GM23338 (cell line): ENCODE data around the gene UGDH.
"Not testable (repeated sequence)": the region's sequence is repeated elsewhere in the genome, so short reads cannot be mapped to it uniquely, and the experiment has no call there.

Experiments
- CREB1 ChIP-seq: fragments of 250-450 bp; sonication (Bioruptor Pico); IDR thresholded peaks from 2 replicates; pipeline ENCODE4 v1.5.0; 2020; ENCODE audit warnings: low read depth, mild to moderate bottlenecking, moderate library complexity
- EZH2 ChIP-seq: fragments of 200-600 bp; sonication (generic); IDR thresholded peaks from one replicate; pipeline ENCODE4 v1.8.0; 2017; ENCODE audit warnings: antibody characterized with exemption, mild to moderate bottlenecking, low read depth; ENCODE audit not compliant: unreplicated experiment
- EZH2phosphoT487 ChIP-seq: fragments of 200-600 bp; sonication (generic); IDR thresholded peaks from one replicate; pipeline ENCODE4 v1.8.1; 2018; ENCODE audit warnings: antibody characterized with exemption; ENCODE audit not compliant: unreplicated experiment
- JUNB ChIP-seq: IDR thresholded peaks from one replicate; pipeline ENCODE4 v1.6.1; 2016; ENCODE audit warnings: antibody characterized with exemption; ENCODE audit not compliant: unreplicated experiment
- POLR2AphosphoS5 ChIP-seq: IDR thresholded peaks from 2 replicates; pipeline ENCODE4 v1.6.1; 2016; ENCODE audit warnings: antibody characterized with exemption, low read depth
- STAT1 ChIP-seq: IDR thresholded peaks from one replicate; pipeline ENCODE4 v1.6.1; 2016; ENCODE audit warnings: antibody characterized with exemption; ENCODE audit not compliant: unreplicated experiment
- ZNF331 ChIP-seq: fragments of 250-450 bp; sonication (Bioruptor Pico); IDR thresholded peaks from 2 replicates; pipeline ENCODE4 v1.5.0; 2020; ENCODE audit warnings: low read depth, mild to moderate bottlenecking, moderate library complexity
- TF ChIP-seq, protein P1 (sequence below), 2 experiments: fragments of 200-600 bp in 1 of 2; sonication (generic) in 1 of 2; conservative IDR thresholded peaks; 2 replicates each; pipeline versions ENCODE4 v1.5.1 to v1.6.1; 2016 to 2017; ENCODE audit warnings: antibody characterized with exemption in 2 of 2, low read depth in 2 of 2, mild to moderate bottlenecking in 2 of 2, moderate library complexity in 1 of 2
- TF ChIP-seq, protein P2 (sequence below): IDR thresholded peaks from one replicate; pipeline ENCODE4 v1.6.1; 2018; ENCODE audit warnings: antibody characterized with exemption; ENCODE audit not compliant: unreplicated experiment

DNA sequence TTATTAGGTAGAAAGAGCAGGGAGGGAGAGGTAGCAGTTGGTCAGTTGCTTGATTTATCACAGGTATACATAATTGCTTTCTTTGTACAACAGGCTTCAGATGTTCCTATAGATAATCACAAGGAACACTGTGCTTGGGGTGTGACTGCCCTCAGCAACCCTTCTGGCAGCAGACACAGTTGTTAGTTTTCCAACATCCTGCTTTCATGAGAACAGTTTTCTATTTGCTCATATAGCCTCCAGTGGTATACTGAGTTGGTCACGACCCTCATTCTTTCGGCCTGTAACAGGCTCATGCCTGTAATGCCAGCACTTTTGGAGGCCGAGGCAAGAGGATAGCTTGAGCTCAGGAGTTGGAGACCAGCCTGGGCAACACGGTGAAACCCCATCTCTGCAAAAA is 16.8 kb upstream of the UGDH start:
- TF ChIP-seq, protein P1, sequence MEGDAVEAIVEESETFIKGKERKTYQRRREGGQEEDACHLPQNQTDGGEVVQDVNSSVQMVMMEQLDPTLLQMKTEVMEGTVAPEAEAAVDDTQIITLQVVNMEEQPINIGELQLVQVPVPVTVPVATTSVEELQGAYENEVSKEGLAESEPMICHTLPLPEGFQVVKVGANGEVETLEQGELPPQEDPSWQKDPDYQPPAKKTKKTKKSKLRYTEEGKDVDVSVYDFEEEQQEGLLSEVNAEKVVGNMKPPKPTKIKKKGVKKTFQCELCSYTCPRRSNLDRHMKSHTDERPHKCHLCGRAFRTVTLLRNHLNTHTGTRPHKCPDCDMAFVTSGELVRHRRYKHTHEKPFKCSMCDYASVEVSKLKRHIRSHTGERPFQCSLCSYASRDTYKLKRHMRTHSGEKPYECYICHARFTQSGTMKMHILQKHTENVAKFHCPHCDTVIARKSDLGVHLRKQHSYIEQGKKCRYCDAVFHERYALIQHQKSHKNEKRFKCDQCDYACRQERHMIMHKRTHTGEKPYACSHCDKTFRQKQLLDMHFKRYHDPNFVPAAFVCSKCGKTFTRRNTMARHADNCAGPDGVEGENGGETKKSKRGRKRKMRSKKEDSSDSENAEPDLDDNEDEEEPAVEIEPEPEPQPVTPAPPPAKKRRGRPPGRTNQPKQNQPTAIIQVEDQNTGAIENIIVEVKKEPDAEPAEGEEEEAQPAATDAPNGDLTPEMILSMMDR (conservative IDR thresholded peaks at IDR 0.05; ENCODE audit: low read depth in 2 of 2): not testable (repeated sequence)
- TF ChIP-seq EZH2phosphoT487; POLR2AphosphoS5; EZH2; JUNB; CREB1 (CRISPR knock-in tag); STAT1; ZNF331 (CRISPR knock-in tag): not testable (repeated sequence)
- TF ChIP-seq, protein P2, sequence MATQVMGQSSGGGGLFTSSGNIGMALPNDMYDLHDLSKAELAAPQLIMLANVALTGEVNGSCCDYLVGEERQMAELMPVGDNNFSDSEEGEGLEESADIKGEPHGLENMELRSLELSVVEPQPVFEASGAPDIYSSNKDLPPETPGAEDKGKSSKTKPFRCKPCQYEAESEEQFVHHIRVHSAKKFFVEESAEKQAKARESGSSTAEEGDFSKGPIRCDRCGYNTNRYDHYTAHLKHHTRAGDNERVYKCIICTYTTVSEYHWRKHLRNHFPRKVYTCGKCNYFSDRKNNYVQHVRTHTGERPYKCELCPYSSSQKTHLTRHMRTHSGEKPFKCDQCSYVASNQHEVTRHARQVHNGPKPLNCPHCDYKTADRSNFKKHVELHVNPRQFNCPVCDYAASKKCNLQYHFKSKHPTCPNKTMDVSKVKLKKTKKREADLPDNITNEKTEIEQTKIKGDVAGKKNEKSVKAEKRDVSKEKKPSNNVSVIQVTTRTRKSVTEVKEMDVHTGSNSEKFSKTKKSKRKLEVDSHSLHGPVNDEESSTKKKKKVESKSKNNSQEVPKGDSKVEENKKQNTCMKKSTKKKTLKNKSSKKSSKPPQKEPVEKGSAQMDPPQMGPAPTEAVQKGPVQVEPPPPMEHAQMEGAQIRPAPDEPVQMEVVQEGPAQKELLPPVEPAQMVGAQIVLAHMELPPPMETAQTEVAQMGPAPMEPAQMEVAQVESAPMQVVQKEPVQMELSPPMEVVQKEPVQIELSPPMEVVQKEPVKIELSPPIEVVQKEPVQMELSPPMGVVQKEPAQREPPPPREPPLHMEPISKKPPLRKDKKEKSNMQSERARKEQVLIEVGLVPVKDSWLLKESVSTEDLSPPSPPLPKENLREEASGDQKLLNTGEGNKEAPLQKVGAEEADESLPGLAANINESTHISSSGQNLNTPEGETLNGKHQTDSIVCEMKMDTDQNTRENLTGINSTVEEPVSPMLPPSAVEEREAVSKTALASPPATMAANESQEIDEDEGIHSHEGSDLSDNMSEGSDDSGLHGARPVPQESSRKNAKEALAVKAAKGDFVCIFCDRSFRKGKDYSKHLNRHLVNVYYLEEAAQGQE: not testable (repeated sequence)
